GM18868 (cell line): ENCODE results near the gene DHPS.

Experiments used
- ATAC-seq: cut with Tn5 transposase; IDR thresholded peaks from one replicate; pipeline ENCODE4 v1.9.1; 2021; ENCODE audit warnings: mild to moderate bottlenecking, moderate library complexity; ENCODE audit not compliant: unreplicated experiment

Gene DHPS

DNA sequence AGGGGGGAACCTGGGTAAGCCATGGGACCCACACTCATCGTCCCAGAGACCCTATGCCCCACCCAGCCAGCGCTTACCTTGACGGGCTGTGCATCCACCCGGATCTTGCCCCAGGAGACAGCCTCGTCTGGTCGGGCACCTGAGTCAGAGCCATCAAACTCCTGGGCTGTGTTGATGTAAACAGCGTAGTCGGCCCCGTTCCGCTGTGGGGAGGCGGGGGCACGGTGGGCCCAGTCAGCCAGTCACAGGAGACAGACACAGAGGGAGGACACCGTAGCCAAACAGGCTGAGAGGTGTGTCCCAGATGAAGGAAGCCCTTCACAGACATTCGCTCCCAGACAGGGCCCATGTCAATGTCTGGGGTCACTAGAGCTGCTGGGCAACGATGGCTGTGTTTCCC is 5.7 kb downstream of the DHPS start:
- no peak for ATAC-seq

DNA sequence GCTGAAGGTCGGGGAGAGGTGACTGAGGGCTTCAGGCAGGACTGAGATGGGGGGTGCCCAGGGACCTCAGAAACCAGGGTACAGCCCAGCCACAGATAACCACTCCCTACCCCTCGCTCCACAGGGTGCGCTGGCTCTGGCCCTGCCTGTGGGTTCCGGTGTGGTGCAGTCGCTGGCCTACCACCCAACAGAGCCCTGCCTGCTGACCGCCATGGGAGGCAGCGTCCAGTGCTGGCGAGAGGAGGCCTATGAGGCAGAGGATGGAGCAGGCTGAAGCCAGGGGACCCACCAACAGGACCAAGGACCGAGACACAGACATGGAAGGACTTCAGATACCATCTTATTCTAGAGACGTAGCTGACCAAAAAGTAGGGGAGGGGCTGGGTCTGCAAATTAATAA is 6.3 kb downstream of the DHPS start:
- no peak for ATAC-seq

DNA sequence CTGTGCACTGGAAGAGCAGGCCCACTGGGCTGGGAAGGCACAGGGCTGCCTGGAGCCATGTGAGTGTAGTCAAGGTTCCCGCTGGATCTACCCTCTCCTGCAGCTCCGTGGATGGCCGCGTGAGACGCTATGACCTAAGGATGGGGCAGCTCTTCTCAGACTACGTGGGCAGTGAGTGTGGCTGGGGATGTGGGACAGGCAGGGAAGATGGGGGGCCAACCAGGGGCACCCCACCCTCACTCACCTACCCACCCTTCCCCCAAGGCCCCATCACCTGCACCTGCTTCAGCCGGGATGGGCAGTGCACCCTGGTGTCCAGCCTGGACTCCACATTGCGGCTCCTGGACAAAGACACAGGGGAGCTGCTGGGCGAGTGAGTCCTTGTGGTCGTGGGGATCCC is 8.9 kb downstream of the DHPS start:
- no peak for ATAC-seq

DNA sequence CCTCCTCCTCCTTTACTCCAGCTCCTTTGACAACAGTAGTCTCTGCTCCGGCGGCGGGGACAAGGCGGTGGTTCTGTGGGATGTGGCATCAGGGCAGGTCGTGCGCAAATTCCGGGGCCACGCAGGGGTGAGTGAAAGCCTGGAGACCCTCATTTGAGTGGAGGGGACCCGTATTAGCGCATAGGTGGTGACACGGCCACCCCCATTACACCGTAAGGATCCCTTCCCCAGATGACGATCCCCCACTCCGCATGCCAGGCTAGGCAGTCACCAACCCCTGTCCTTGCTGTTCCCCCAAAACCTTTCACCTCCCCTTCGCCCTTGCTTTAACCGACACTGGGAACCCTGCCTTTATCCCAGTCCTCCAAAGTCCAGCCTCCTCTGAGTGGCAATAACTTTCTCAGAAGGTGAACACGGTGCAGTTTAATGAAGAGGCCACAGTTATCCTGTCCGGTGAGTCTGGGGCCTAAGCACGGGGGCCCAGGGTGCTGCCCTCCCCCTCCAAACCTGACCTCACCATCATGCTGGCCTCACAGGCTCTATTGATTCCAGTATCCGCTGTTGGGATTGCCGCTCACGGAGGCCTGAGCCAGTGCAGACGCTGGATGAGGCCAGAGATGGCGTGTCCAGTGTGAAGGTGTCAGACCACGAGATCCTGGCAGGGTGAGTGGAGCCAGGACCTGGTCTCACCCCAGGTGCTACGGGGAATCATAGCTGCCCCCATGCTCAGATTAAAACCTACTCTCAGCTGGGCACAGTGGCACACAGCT is 11.3 kb downstream of the DHPS start:
- no peak for ATAC-seq

DNA sequence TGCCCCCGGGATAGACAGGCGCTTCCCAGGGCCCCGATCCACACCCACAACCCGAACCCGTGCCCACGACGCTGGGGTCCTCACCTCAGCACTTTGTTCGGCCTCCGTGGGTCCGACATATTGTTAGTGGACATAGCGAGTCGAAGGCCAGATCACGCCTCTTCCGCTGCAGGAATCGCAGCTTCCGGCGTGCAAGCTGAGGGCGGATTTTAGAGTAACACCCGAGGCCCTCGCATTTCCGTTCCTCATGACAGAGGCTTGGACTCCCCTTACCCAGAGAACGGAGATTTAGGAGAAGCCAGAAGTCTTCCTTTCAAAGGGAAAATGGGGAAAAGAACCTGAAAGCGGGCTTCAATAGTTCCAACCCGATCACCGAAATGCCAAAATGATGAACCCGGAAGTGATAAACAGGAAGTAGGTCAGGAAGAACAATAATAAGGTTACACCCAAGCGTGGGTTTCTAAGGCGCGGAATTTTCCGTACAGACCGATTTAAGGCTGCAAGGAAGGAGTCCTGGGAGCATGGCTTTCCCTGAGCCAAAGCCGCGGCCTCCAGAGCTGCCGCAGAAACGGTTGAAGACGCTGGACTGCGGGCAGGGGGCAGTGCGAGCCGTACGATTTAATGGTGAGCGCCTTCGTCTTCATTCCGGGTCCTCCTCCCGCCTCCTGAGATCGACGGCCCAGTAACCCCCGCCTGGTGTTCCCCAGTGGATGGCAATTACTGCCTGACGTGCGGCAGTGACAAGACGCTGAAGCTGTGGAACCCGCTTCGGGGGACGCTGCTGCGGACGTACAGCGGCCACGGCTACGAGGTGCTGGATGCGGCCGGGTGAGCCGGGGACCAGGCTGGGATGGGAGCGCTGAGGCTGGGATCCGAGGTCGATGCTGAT is 12.2 kb downstream of the DHPS start:
- ATAC-seq, result no peak

DNA sequence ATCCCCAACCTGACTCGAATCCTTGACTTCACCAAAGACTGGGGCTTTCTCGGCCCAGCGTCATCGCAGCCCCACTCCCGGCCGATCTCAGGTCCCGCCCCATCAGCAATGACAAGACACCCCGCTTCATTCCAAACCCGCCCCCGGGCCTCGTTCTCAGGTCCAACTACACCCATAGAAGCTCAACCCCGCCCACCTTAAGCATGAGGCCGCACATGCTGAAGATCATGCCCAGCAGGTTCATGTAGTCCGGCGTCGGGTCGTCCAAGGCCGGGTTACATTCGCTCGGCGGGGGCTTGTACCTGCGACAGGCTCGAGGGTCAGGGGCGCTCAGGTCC is 12.8 kb downstream of the DHPS start:
- ATAC-seq, result no peak

DNA sequence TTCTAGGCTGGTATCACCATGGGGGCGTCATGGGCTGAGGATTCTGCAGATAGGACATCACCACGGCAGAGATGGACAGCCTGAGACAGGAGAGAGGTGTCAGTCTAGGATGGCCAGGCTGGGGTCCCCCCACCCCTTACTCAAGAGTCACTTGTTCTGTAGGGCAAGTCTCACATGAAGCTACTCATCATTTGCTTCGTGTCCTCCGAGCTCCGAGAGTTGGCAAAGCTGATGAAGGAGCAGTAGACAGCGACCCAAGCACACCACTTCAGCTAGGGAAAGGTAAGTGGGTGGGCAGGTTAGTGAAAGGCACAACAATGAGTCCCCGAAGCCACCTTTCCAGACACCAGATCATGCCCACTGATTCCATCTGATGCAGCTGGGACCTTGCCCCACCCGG is 13.3 kb downstream of the DHPS start:
- no peak for ATAC-seq

DNA sequence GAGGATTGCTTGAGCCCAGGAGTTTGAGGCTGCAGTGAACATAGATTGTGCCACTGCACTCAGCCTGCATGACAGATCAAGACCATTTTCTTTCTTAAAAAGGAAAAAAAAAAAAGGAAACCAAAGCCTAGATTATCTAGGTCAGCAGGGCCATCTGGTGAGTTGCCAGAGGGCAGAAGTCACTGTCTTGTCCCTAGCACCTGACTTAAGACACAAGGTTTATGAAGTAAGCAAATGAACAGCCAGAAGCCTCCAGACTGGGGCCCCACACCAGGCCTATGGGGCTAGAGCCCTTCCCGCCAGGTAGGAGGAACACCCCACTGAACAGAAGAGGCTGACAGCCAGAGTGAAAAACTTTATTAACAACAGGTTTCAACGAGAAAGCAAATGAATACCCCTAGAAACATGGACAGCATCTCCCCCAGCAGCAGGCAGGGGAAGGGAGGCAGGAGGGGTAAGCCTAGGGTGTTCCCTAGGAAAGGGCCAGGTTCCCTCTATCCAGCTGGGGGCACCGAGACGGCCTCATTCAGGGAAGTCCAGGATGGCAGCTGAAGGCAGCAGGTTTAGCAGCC is 13.9 kb downstream of the DHPS start:
- ATAC-seq, result no peak

DNA sequence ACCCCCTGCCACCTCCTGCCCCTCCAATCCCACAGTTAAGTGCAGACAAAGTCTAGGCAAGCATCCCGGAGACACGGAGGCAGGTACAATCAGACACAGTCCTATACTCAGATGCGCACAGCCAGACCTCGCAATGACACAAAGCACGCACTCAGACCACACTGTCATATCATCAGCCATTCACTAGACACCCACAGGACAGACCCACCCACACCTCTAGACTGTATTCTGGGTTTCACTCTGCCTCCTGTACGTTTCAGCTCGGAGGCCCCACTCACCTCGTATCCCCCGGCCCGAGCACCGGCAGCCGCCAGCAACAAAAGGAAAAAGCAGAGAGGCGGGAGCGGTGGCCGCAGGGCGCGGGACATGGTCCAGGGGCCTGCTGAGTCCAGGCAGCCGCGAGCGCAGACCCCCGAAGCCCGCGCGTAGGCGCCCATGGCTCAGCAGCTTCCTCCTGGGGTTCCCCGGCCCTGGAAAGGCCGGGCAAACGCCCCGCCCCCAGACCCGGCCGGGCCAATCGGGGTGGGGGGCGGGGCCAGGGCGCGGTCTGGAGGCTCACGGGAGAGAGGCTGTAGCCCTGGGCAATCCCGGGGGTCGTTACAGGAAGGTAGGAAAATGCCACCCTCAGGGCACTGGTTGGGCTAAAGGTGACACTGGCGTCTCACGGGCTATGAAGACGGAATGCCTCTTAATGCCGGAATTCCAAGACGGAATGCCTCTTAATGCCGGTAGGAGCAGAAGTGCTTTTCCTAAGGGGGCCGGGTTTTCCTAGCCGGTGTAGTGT is 15.2 kb downstream of the DHPS start, which contains the start of the genes MAN2B1 and WDR83:
Gene MAN2B1, minus strand, starts transcription at position 478 of the 784 bp plus-strand sequence. Its CDS starts 41 bp downstream, at position 437.
Gene WDR83, plus strand, starts transcription at position 543 of the 784 bp plus-strand sequence. CDS start 2,984 bp downstream, outside the sequence.
- ATAC-seq, result peak; percentile 51

DNA sequence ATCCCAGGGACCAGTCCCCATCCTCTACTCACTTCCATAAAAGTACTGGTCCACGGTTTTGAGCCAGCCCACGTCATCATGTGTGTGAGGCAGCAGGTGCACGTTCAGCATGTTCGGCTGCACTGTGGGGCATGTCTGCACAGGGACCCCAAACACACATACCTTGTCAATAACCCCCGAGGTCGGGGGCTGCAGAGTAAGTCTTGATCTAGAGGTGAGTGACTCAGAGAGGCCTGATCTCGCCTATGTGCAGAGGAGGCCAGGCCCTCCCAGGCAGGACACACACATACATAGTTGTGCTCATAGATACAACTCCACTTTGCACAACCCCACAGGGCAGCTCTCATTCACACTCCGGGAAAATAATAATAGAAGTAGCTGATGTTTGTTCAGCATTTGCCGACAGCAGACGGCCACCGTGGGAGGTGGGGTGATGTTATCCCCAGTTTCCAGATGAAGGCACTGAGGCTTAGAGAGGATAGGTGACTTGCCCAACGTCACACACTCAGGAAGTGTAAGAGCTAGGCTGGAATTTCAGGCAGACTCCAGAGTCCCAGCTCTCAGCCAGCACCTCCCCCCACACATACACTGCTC is 15.9 kb downstream of the DHPS start:
- no peak for ATAC-seq

DNA sequence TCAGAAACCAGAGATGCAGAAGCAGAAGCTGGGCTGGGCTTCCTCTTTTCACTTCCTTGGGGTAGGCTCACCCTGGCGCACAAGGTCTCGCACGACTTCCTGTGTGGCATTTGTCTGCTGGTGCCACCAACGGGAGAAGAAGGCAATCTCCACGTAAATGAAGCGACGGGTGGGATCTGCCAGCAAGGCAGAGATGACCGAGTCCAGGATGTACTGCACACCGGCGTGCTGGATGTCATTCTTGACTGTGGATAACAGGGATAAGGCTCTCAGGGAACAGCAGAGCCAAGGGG is 16.5 kb downstream of the DHPS start:
- ATAC-seq, result no peak

DNA sequence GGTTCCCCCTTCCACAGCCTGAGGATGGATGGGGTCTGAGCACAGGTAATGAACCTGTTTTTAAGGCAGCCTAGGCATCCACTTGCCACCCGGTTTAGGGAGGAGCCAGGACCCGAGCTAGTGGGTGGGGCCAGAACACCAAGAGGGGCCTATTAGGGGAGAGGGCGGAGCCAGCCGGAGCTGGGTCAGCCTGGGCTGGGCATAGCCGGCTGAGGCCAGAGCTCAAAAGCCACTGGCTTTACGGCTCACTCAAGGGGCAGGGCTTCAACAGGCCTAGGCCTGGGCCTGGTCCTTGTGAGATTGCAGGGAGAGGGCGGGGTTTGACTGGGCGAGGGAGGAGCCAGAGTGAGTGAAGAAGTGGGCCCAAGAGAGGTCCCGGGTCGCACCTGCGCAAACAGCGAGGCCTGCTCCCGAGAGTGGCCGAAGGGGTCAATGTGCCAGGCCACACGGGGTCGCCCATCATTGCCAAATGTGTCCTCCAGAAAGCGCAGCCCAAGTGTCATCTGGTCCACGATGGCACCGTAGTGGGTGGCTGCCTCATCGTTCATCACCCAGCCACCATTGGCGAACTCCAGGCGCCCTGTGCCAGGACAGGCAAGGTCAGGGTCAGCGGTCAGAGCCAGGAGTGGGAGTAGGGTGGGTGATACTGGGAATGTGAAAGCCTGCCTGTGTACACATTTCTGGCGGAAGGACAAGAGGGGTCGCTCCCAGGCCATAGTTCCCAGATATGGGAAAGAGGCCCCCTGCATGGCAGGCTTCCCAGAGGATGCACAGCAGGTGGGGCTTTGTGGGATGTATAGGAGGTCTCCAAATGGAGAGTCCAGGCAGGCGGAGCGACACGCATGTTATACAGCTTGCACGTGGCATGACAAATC is 17.0 kb downstream of the DHPS start:
- ATAC-seq, result no peak

DNA sequence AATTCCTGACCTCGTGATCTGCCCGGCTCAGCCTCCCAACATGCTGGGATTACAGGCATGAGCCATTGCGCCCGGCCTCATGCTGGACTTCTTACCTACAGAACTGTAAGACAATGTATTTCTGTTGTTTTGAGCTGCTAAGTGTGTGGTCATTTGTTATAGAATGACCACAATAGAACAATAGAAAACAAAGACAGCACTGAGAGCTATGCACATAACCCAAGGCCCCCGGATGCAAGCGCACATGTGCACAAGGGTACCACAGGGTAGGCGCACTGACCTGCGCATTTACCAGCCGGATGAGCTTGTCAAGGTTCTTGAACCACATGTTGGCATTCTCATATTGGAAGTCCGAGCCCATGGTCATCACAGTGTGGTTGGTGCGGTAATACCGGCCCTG is 20.7 kb downstream of the DHPS start:
- no peak for ATAC-seq

DNA sequence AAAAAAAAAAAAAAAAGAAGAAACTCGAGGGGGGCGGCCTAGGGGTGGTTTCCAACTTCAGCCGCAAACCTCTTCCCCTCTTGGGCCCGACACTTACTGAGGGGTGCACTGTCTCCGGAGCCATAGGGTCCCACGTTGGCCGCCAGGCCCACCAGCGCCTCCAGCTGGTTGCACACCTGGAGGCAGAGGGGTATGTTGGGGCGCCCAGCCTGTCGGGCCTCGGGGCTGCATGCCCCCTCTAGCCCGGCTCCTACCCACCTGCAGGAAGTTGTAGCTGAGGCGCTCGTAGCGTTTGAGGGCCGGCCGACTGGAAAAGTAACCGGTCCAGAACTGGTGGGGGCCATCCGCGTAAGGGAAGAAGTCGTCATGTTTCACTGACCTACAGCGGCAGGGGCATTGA is 23.7 kb downstream of the DHPS start:
- no peak for ATAC-seq

DNA sequence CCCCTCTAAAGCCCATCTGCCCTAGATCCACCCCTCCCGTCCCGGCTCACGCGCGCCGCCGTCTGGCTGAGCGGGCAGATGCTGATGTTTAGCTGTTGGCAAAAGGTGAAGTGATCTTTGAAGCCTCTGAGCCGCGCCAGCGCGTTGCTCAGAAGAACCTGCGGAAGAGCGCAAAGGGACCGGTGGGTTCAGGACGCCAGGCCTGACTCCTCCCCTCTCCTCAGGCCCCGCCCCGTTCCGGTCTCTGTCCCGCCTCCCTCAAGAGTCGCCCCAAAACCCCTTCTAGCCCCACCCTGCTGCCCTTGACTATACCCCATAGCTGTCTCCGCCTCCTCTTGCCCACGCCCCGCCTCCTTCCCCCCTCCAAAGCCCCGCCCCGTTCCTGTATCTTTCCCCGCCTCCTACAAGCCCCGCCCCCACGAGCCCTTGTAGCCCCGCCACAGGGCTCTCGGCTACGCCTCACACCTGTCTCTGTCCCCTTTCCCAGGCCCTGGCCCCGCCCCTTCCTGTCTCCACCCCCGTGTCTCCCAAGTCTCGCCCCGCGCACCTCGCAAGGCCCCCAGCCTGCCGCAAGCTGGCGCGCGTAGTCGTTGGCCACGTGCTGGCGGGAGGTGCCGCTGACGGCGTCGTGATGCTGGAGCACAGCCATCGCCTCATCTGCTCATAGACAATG is 24.6 kb downstream of the DHPS start:
- no peak for ATAC-seq

DNA sequence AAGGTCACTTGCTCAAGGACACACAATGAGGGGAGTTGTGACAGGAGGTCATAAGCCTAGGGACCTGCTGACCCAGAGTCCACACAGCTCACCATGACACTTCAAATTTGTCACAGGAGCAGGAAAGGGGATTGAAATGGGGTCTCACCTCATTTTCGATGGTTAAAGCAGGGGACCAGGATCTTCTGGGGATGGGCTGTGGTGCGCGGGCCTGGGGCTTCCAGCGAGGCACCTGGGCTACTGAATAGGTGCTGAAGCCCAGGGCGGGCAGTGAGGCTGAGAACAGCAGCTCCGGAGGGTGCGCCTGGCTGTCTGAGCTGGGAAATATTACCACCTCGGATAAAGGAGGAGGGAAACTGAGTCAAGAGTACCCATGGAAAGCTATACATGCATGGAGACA is 26.1 kb downstream of the DHPS start:
- ATAC-seq, result no peak

DNA sequence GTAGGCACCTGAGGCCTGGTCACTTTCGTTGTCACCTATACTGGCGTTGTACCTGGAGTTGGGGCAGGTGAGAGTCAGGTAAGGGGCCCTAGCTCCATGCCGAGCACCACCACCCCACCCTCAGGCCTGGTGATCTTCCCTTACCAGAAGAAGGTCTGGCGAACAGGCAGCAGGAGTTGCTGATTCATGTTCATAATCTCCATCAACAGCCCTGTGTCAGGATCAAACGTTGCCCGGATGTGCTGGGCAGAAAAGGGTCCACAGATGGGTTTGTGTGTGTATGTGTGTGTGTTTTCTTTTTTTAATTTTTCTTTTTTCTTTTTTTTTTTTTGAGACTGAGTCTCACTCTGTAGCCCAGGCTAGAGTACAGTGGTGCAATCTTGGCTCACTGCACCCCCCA is 29.5 kb downstream of the DHPS start:
- no peak for ATAC-seq

DNA sequence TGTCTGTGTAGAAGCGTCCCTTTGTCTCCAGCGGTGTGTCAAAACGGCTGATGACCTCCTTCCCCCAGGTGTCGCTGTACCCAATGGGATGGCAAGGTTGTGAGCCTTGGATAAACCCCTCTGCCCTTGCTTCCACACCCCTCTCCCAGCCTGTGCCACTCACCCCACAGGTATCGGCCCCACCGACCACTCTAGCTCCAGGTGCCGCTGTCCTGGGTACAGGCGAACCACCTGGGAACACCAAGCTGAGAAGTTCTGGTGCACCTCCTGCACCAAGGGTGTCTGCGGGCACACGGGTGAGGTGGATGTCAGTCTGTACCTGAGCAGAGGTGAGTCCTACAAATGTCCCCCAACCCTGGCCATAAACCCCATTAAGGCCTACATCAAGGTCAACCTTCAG is 31.7 kb downstream of the DHPS start:
- no peak for ATAC-seq

DNA sequence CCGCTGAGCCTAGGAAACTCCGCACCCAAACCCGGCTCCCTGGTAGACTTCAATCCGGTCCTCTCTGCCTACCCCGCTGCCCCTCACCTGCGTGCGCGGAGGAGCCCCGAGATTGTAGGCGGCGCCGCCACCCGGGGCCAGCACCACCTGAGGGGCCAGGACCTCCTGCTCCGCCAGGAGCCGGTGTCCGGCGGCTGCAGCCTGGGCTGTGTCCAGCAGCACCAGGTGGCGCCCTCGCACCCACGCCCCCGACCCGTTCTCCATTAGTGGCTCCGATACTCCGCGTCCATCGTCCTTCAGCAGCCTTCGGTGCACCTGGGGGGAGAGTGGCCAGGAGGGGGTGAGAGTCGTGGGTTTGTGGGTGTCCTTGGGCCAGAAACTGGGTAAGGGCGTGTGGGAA is 33.6 kb downstream of the DHPS start:
- no peak for ATAC-seq
